HEK293T (cell line): ENCODE data around the gene TRIM47.

Experiments used
- ARNT ChIP-seq: fragments of 450-650 bp; IDR thresholded peaks from 2 replicates; pipeline ENCODE4 v1.6.1; 2017; ENCODE audit warnings: mild to moderate bottlenecking
- BHLHE40 ChIP-seq: fragments of 450-650 bp; IDR thresholded peaks from 2 replicates; pipeline ENCODE4 v1.6.1; 2016; ENCODE audit warnings: mild to moderate bottlenecking, moderate library complexity, borderline replicate concordance
- CTBP1 ChIP-seq: fragments of 450-650 bp; IDR thresholded peaks from 2 replicates; pipeline ENCODE4 v1.6.1; 2016; ENCODE audit warnings: borderline replicate concordance
- FOXA1 ChIP-seq: fragments of 450-650 bp; IDR thresholded peaks from 2 replicates; pipeline ENCODE4 v1.6.1; 2016; ENCODE audit warnings: mild to moderate bottlenecking
- FOXK2 ChIP-seq: fragments of 450-650 bp; IDR thresholded peaks from 2 replicates; pipeline ENCODE4 v1.6.1; 2016; ENCODE audit warnings: mild to moderate bottlenecking
- FOXM1 ChIP-seq: fragments of 450-650 bp; IDR thresholded peaks from 2 replicates; pipeline ENCODE4 v1.6.1; 2017; ENCODE audit warnings: mild to moderate bottlenecking, borderline replicate concordance
- HDGF ChIP-seq: fragments of 450-650 bp; IDR thresholded peaks from 2 replicates; pipeline ENCODE4 v1.6.1; 2017; ENCODE audit warnings: antibody characterized with exemption, borderline replicate concordance
- L3MBTL2 ChIP-seq: fragments of 450-650 bp; conservative IDR thresholded peaks from 2 replicates; pipeline ENCODE4 v1.6.1; 2016; ENCODE audit warnings: mild to moderate bottlenecking
- LEF1 ChIP-seq: fragments of 450-650 bp; IDR thresholded peaks from 2 replicates; pipeline ENCODE4 v1.6.1; 2017; ENCODE audit warnings: mild to moderate bottlenecking, borderline replicate concordance
- NFRKB ChIP-seq: fragments of 450-650 bp; IDR thresholded peaks from 2 replicates; pipeline ENCODE4 v1.6.1; 2016; ENCODE audit warnings: mild to moderate bottlenecking, moderate library complexity
- SP1 ChIP-seq: fragments of 450-650 bp; IDR thresholded peaks from 2 replicates; pipeline ENCODE4 v1.6.1; 2017
- TARDBP ChIP-seq: fragments of 450-650 bp; IDR thresholded peaks from 2 replicates; pipeline ENCODE4 v1.6.1; 2016
- TF ChIP-seq, protein P1 (sequence below): fragments of 450-650 bp; IDR thresholded peaks from 2 replicates; pipeline ENCODE4 v1.6.1; 2016

DNA sequence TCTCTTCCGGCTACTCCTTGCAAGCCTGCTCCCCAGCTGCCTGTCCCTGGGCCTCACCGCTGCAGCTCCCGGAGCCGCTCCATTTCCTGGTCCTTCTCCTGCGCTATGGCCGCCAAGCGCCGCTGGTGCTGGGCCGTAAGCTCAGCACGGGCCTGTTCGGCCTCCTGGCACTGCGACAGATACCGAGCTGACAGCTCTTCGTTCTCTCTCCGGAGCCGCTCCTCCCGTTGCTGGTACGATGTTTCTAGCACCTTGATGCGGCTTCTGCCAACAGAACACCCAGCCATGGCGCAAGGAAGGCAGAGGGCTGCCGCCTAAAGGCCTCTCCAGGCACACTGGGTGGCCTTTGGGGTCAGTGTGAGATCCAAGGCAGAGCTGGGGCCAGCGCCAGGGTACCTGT, 41.2 kb upstream of the TRIM47 start:
- TF ChIP-seq L3MBTL2 (no peak), NFRKB (no peak), BHLHE40 (no peak), FOXM1 (no peak), TARDBP (no peak), ARNT (no peak), SP1 (no peak), HDGF (no peak), FOXA1 (no peak), FOXK2 (no peak), LEF1 (no peak), CTBP1 (no peak)
- TF ChIP-seq, protein P1, sequence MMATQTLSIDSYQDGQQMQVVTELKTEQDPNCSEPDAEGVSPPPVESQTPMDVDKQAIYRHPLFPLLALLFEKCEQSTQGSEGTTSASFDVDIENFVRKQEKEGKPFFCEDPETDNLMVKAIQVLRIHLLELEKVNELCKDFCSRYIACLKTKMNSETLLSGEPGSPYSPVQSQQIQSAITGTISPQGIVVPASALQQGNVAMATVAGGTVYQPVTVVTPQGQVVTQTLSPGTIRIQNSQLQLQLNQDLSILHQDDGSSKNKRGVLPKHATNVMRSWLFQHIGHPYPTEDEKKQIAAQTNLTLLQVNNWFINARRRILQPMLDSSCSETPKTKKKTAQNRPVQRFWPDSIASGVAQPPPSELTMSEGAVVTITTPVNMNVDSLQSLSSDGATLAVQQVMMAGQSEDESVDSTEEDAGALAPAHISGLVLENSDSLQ: no peak
